Mesodermal cell (in vitro differentiated cells): ENCODE data around the gene CDC23.
A peak's percentile ranks its signal among the peaks of the same experiment; 100 is the strongest.
"Not testable (repeated sequence)": the region's sequence is repeated elsewhere in the genome, so short reads cannot be mapped to it uniquely, and the experiment has no call there.

Experiments
- H3K27ac ChIP-seq: 2 replicates; pipeline ENCODE4 v1.7.0; 2013; ENCODE audit warnings: mild to moderate bottlenecking, low read depth, low read length, moderate library complexity; ENCODE audit not compliant: severe bottlenecking
- H3K36me3 ChIP-seq: 2 replicates; pipeline ENCODE4 v1.7.1; 2013; ENCODE audit warnings: mild to moderate bottlenecking, low read length, moderate library complexity; ENCODE audit not compliant: control insufficient read depth, insufficient read depth
- H3K4me1 ChIP-seq: one replicate; pipeline ENCODE4 v1.7.1; 2013; ENCODE audit warnings: mild to moderate bottlenecking, low read length; ENCODE audit not compliant: insufficient read depth, control insufficient read depth, poor library complexity, severe bottlenecking
- H3K4me3 ChIP-seq: 2 replicates; pipeline ENCODE4 v1.7.0; 2013; ENCODE audit warnings: low read length, control low read depth, mild to moderate bottlenecking; ENCODE audit not compliant: insufficient read depth, poor library complexity, severe bottlenecking; ENCODE audit errors: extremely low read depth
- H3K9me3 ChIP-seq: 2 replicates; pipeline ENCODE4 v1.7.1; 2013; ENCODE audit warnings: mild to moderate bottlenecking, low read length, moderate library complexity; ENCODE audit not compliant: control insufficient read depth
- WGBS, 2 experiments: methylation state at CpG; one replicate each; pipeline ENCODE4 v1.1.5; 2013; ENCODE audit warnings: missing lambda C conversion rate in 2 of 2; ENCODE audit not compliant: insufficient coverage in 2 of 2; 5-methylcytosine and 5-hydroxymethylcytosine counted together

Gene CDC23

DNA sequence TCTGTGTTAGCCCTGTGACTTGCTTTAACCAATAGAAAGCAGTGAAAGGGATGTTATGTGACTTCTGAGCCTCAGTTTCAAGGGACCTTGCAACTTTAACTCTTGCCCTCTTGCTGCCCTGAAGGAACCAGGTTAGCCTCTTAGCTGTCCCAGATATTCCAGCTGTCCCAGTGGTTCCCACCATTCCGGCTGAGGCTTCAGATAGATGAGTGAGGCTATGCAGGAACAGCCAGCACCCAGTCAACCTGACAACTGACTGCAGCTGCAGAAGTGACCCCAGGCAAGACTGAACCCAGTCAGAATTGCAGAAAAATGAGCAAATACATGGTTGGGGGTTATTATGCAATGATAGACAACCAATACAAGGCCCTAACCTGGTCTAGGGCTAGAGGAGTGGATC is 10.4 kb upstream of the CDC23 start:
- Histone ChIP-seq H3K4me3 (no peak overlapping the region), H3K9me3 (peaks cover 17% of the 10 kb centered on the region), H3K36me3 (no peaks in the 10 kb centered on the region), H3K4me1 (no peaks in the 10 kb centered on the region), H3K27ac (no peak overlapping the region)
- WGBS, 2 experiments = 86 to 100% methylated on average over 1 of the region's 1 CpG

GRCh38 chr5:138216799-138217198 is 3.7 kb upstream of the CDC23 start:
- WGBS, 2 experiments = 100% methylated on average over 2 of the region's 2 CpGs

GRCh38 chr5:138212828-138213160 is 329 bp downstream of the CDC23 start:
- peak overlapping the region; percentile 81 for H3K27ac ChIP-seq
- 0 to 3% methylated on average over 6 to 8 of the region's 8 CpGs for WGBS, 2 experiments
- H3K9me3 ChIP-seq = no peaks in the 10 kb centered on the region
- peaks cover 35% of the 10 kb centered on the region for H3K36me3 ChIP-seq
- peaks cover 3% of the 10 kb centered on the region for H3K4me1 ChIP-seq
- peak overlapping the region; percentile 100 for H3K4me3 ChIP-seq

More at GRCh38 chr5:138216799-138217198, 3.7 kb upstream of the CDC23 start:
- H3K36me3 ChIP-seq = peaks cover 1% of the 10 kb centered on the region
- H3K27ac ChIP-seq = no peak overlapping the region
- H3K4me1 ChIP-seq = no peaks in the 10 kb centered on the region
- H3K9me3 ChIP-seq = peaks cover 3% of the 10 kb centered on the region
- H3K4me3 ChIP-seq = no peak overlapping the region

DNA sequence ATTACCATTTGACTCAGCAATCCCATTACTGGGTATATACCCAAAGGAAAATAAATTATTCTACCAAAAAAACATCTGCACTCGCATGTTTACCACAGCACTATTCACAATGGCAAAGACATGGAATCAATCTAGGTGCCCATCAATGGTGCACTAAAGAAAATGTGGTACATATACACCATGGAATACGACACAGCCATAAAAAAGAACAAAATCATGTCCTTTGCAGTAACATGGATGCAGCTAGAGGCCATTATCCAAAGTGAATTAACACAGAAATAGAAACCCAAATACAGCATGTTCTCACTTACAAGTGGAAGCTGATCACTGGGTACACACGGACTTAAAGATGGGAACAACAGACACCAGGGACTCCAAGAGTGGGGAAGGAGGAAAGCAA is 2.1 kb downstream of the CDC23 start:
- Histone ChIP-seq H3K4me3 (no peak overlapping the region), H3K9me3 (no peaks in the 10 kb centered on the region), H3K36me3 (peaks cover 42% of the 10 kb centered on the region), H3K4me1 (peaks cover 3% of the 10 kb centered on the region), H3K27ac (no peak overlapping the region)
- WGBS, 2 experiments = 97 to 100% methylated on average over 2 to 3 of the region's 3 CpGs

DNA sequence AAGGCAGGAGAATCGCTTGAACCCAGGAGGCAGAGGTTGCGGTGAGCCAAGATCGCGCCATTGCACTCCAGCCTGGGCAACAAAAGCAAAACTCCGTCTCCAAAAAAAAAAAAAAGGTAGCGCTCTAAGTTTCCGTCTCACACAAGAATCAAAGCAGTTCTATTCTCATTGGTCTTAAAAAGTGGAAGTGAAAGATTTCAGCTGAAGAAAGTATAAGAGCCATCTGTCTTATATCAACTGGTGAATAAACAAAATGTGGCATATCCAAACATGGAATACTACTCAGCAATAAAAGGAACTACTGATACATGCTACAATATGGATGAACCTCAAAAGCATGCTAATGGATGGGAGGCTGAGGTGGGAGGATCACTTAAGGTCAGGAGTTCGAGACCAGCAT is 19.3 kb downstream of the CDC23 start:
- peaks cover 81% of the 10 kb centered on the region for H3K36me3 ChIP-seq
- not testable (repeated sequence) for H3K9me3 ChIP-seq, H3K4me1 ChIP-seq, H3K4me3 ChIP-seq, H3K27ac ChIP-seq
- WGBS, 2 experiments = 100% methylated on average over 1 of the region's 8 CpGs; no CpG with 5 or more reads in 1 of the 2 experiments

DNA sequence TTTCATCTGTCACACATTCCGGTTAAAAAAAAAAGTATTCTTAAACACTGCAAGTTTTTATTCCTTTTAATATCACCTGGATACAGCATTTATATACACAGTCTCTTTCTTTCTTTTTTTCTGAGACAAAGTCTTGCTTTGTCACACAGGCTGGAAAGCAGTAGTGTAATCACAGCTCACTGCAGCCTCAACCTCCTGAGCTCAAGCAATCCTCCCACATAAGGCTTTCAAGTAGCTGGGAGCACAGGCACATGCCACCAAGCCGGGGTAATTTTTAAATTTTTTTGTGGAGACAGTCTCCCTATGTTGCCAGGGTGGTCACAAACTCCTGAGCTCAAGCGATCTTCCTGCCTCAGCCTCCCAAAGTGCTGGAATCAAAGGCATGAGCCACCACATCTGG is 20.3 kb downstream of the CDC23 start:
- Histone ChIP-seq H3K4me3 (no peak overlapping the region), H3K4me1 (no peaks in the 10 kb centered on the region), H3K36me3 (peaks cover 81% of the 10 kb centered on the region), H3K27ac (no peak overlapping the region), H3K9me3 (no peaks in the 10 kb centered on the region)
- 94 to 100% methylated on average over 2 to 3 of the region's 3 CpGs for WGBS, 2 experiments

- Histone ChIP-seq H3K4me3 (no peak overlapping the region), H3K36me3 (peaks cover 95% of the 10 kb centered on the region), H3K9me3 (no peaks in the 10 kb centered on the region), H3K27ac (no peak overlapping the region), H3K4me1 (no peaks in the 10 kb centered on the region)
- 91 to 93% methylated on average over 3 of the region's 3 CpGs for WGBS, 2 experiments
These were observed 24.5 kb downstream of the CDC23 start for GRCh38 chr5:138188626-138189025.

DNA sequence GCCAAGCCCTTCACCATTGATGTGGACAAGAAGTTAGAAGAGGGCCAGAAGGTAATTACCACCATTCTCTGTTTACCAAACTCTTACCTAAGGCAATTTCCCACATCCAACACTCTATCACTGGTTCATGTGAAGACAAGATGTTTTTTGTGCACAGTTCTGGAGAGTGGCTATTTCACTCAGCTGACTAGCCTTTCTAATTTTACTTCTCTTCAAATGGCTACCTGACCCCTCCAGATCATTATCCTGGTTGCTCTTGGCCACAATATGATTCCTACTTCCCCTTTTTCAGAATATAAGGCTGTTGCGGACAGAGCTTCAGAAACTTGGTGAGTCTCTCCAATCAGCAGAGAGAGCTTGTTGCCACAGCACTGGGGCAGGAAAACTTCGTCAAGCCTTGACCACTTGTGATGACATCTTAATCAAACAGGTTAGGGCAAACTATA is 27.1 kb downstream of the CDC23 start:
- H3K36me3 ChIP-seq = peaks cover 98% of the 10 kb centered on the region
- WGBS, 2 experiments = 100% methylated on average over 1 of the region's 2 CpGs
- no peak overlapping the region for H3K4me3 ChIP-seq
- H3K9me3 ChIP-seq = no peaks in the 10 kb centered on the region
- H3K27ac ChIP-seq = no peak overlapping the region
- H3K4me1 ChIP-seq = no peaks in the 10 kb centered on the region

GRCh38 chr5:138182808-138183207 is 30.3 kb downstream of the CDC23 start:
- no peaks in the 10 kb centered on the region for H3K9me3 ChIP-seq
- WGBS, 2 experiments = 100% methylated on average over 5 to 6 of the region's 6 CpGs
- H3K36me3 ChIP-seq = peaks cover 69% of the 10 kb centered on the region
- H3K4me3 ChIP-seq = no peak overlapping the region
- H3K4me1 ChIP-seq = no peaks in the 10 kb centered on the region
- H3K27ac ChIP-seq = no peak overlapping the region

DNA sequence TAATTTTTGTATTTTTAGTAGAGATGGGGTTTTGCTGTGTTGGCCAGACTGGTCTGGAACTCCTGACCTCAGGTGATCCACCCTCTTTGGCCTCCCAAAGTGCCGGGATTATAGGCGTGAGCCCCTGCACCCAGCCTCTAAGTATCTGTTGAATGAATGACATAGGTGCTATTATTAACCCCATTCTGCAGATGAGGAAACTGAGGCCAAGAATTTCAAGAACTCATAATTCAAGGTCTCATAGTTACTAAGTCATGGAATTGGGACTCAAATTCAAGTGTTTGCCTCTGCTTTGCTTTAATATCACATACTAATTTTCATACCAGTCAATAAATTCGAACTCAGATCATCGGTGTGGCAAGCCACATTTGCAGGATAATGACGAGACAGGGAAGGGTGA is 32.3 kb downstream of the CDC23 start:
- WGBS, 2 experiments = 90 to 93% methylated on average over 3 of the region's 5 CpGs
- H3K9me3 ChIP-seq = no peaks in the 10 kb centered on the region
- no peak overlapping the region for H3K27ac ChIP-seq
- peaks cover 60% of the 10 kb centered on the region for H3K36me3 ChIP-seq
- no peak overlapping the region for H3K4me3 ChIP-seq
- H3K4me1 ChIP-seq = peaks cover 5% of the 10 kb centered on the region

GRCh38 chr5:138180183-138180782 is 32.8 kb downstream of the CDC23 start:
- Histone ChIP-seq H3K9me3 (no peaks in the 10 kb centered on the region), H3K36me3 (peaks cover 60% of the 10 kb centered on the region), H3K4me3 (peak overlapping the region; percentile 84), H3K27ac (no peak overlapping the region), H3K4me1 (peaks cover 5% of the 10 kb centered on the region)
- WGBS, 2 experiments = 0 to 92% methylated on average over 1 to 4 of the region's 5 CpGs
